Loucy (cell line): ENCODE data around the gene LNP1.
"Not testable (repeated sequence)": the region's sequence is repeated elsewhere in the genome, so short reads cannot be mapped to it uniquely, and the experiment has no call there.

Source experiments
- H2AFZ ChIP-seq: fragments of 200-600 bp; sonication (generic); 2 replicates; pipeline ENCODE4 v1.6.0; 2016; ENCODE audit warnings: antibody characterized with exemption, mild to moderate bottlenecking, low read length, moderate library complexity
- H3F3A ChIP-seq: fragments of 200-600 bp; 2 replicates; pipeline ENCODE4 v1.6.0; 2016; ENCODE audit warnings: antibody characterized with exemption, low read depth, mild to moderate bottlenecking
- H3K27me3 ChIP-seq: fragments of 200-600 bp; sonication (generic); 2 replicates; pipeline ENCODE4 v1.6.1; 2014; ENCODE audit warnings: low read length, mild to moderate bottlenecking; ENCODE audit not compliant: insufficient read depth, poor library complexity, severe bottlenecking
- H3K36me3 ChIP-seq: fragments of 200-600 bp; sonication (generic); 2 replicates; pipeline ENCODE4 v1.6.1; 2016; ENCODE audit warnings: low read length; ENCODE audit not compliant: insufficient read depth
- H3K4me1 ChIP-seq: fragments of 200-600 bp; sonication (generic); 2 replicates; pipeline ENCODE4 v1.5.1; 2014; ENCODE audit warnings: low read length, mild to moderate bottlenecking; ENCODE audit not compliant: insufficient read depth, poor library complexity, severe bottlenecking
- H3K4me2 ChIP-seq: fragments of 200-600 bp; sonication (generic); 2 replicates; pipeline ENCODE4 v1.6.0; 2014; ENCODE audit warnings: antibody characterized with exemption, low read length, low read depth, mild to moderate bottlenecking; ENCODE audit not compliant: poor library complexity, severe bottlenecking
- H3K4me3 ChIP-seq: fragments of 200-600 bp; sonication (generic); 2 replicates; pipeline ENCODE4 v1.5.1; 2014; ENCODE audit warnings: low read length, mild to moderate bottlenecking, mixed read lengths; ENCODE audit not compliant: poor library complexity, severe bottlenecking
- H3K79me2 ChIP-seq: fragments of 200-600 bp; sonication (generic); 2 replicates; pipeline ENCODE4 v1.6.1; 2014; ENCODE audit warnings: low read length; ENCODE audit not compliant: insufficient read depth
- H3K9ac ChIP-seq: fragments of 200-600 bp; sonication (generic); 2 replicates; pipeline ENCODE4 v1.6.0; 2014; ENCODE audit warnings: mild to moderate bottlenecking, low read depth, low read length, moderate library complexity; ENCODE audit not compliant: poor library complexity, severe bottlenecking
- H3K9me2 ChIP-seq: fragments of 200-600 bp; sonication (generic); replicated peaks from 2 replicates; pipeline ENCODE4 v1.6.1; 2016; ENCODE audit warnings: low read depth, low read length, mixed read lengths
- H3K9me3 ChIP-seq: fragments of 200-600 bp; sonication (generic); 2 replicates; pipeline ENCODE4 v1.6.1; 2014; ENCODE audit warnings: mild to moderate bottlenecking, antibody characterized with exemption, low read length, low read depth; ENCODE audit not compliant: insufficient read depth
- H4K20me1 ChIP-seq: fragments of 200-600 bp; sonication (generic); 2 replicates; pipeline ENCODE4 v1.6.0; 2014; ENCODE audit warnings: antibody characterized with exemption, low read length, mild to moderate bottlenecking; ENCODE audit not compliant: insufficient read depth, poor library complexity, severe bottlenecking
- EZH2phosphoT487 ChIP-seq: fragments of 200-600 bp; IDR thresholded peaks from 2 replicates; pipeline ENCODE4 v1.6.1; 2018; ENCODE audit warnings: antibody characterized with exemption, mild to moderate bottlenecking, moderate library complexity, borderline replicate concordance
- TF ChIP-seq, protein P1 (sequence below): fragments of 200-600 bp; sonication (generic); conservative IDR thresholded peaks from 2 replicates; pipeline ENCODE4 v1.5.1; 2014; ENCODE audit warnings: mild to moderate bottlenecking, antibody characterized with exemption, low read length

The LNP1 gene

DNA sequence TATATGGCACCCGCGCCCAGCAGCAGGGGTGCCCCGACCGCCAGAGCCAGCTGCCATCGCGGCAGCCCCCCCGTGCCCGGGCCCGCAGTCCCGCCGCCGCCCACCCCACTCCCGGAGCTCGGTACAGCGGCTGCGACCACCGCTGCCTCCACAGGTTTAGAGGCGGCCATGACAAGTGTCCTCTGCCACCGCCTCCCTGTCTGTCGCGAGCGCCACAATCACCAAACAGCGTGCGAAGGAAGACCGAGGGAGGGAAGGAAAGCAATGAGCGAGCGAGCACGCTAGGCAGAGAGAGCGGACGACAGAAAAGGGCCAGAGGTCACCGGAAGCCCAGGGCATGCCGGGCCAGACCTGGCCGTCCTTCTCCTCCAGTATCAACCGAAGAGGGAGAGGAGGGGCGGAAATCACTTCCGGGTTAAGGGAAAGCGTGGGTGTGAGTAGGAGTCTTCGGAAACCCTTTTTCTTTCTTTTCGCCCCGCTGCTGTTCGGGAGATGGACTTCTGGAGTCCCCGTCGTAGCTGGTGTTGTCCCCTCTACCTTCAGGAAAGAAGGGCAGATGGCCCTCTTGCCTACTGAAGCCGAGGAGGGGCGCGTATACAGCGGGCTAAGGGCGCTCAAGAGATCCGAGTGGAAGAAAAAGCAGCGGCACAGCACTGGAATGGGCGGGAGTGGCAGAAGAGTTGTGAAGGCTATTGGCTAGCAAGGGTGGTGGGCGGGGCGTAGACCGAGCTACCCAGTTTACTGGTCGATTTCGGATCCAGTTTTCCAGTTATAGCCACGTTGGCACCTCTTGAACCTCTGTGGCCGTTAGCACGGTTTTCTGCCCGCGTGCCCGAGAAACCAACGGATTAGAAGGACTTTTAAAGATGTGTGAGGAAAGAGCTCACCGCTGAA lies at the start of gene LNP1, which contains the start of gene TOMM70:
TSS of gene LNP1 (plus strand) at position 760 of the 894 bp plus-strand sequence. CDS start 28,191 bp downstream, outside the sequence.
TSS of gene TOMM70 (minus strand) at position 310 of the 894 bp plus-strand sequence. CDS start at position 170, 140 bp downstream.
- H3K4me2 ChIP-seq: peak within 1 kb of the TSS; percentile 98
- H3K27me3 ChIP-seq: no peaks in the 10 kb centered on the region
- H3K9ac ChIP-seq: peak within 1 kb of the TSS; percentile 95
- peaks cover 45% of the 10 kb centered on the region for H4K20me1 ChIP-seq
- H3K9me2 ChIP-seq: no peaks in the 10 kb centered on the region
- TF ChIP-seq EZH2phosphoT487: no peak
- TF ChIP-seq, protein P1, sequence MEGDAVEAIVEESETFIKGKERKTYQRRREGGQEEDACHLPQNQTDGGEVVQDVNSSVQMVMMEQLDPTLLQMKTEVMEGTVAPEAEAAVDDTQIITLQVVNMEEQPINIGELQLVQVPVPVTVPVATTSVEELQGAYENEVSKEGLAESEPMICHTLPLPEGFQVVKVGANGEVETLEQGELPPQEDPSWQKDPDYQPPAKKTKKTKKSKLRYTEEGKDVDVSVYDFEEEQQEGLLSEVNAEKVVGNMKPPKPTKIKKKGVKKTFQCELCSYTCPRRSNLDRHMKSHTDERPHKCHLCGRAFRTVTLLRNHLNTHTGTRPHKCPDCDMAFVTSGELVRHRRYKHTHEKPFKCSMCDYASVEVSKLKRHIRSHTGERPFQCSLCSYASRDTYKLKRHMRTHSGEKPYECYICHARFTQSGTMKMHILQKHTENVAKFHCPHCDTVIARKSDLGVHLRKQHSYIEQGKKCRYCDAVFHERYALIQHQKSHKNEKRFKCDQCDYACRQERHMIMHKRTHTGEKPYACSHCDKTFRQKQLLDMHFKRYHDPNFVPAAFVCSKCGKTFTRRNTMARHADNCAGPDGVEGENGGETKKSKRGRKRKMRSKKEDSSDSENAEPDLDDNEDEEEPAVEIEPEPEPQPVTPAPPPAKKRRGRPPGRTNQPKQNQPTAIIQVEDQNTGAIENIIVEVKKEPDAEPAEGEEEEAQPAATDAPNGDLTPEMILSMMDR: no peak
- peaks cover 93% of the 10 kb centered on the region for H3K79me2 ChIP-seq
- peaks cover 5% of the 10 kb centered on the region; the same call in 1 of the 2 replicates for H3K9me3 ChIP-seq
- peak within 1 kb of the TSS; percentile 89 for H3K4me3 ChIP-seq
- no peaks in the 10 kb centered on the region for H3K36me3 ChIP-seq
- no peaks in the 10 kb centered on the region for H3F3A ChIP-seq
- peaks cover 53% of the 10 kb centered on the region for H3K4me1 ChIP-seq
- peak within 1 kb of the TSS; percentile 84 for H2AFZ ChIP-seq

- H3K9me2 ChIP-seq, H3K9me3 ChIP-seq, H3K79me2 ChIP-seq, H3K9ac ChIP-seq, H3F3A ChIP-seq, H4K20me1 ChIP-seq, H2AFZ ChIP-seq, H3K4me3 ChIP-seq, H3K27me3 ChIP-seq: not testable (repeated sequence)
- Histone ChIP-seq H3K4me2 (peak overlapping the region; percentile 19), H3K4me1 (peaks cover 13% of the 10 kb centered on the region), H3K36me3 (peaks cover 49% of the 10 kb centered on the region)
Observed at GRCh38 chr3:100351770-100352169, 49.6 kb upstream of the LNP1 start.

DNA sequence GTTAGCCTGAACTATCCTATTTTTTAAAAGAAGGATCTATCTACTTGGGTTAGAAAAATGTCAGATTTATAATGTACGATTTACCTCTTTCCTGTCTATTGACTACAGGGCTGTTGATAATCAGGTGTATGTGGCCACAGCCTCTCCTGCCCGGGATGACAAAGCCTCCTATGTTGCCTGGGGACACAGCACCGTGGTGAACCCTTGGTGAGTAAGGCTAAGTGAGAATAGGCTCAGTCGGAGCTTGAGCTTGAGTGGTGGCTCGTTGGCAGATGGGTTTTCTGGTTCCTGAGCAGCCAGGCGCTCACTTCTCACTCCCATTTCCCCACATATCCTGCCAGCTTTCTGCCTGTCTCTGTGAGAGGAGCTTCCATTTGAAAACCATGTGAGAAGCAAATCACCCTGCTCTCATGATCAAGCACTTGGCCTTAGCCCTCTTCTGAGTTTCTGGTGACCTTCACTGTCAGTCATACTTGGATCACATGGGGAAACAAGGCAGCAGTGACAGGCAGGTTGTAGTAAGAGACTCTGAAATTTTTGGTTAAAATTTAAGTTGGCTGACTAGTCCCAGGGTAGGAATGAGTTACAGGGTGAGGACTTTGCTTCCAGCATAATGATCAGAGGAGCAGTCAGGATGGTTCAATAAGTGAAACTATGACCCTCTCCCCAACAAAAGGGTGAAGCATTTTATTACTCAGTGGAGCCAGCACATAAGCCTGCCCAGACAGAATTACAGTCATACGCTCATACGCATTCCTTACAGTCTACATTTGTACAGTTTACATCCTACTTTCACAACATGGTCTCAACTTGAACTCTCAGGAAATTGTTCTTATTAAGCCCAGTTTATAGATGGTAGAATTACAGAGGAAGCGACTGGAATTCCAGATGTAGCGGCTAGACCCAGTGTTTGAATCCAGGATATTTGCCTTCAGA lies 48.8 kb upstream of the LNP1 start:
- Histone ChIP-seq H3K9me3 (peaks cover 2% of the 10 kb centered on the region; the same call in 1 of the 2 replicates), H3K79me2 (no peaks in the 10 kb centered on the region), H3K9me2 (no peaks in the 10 kb centered on the region), H3K36me3 (peaks cover 49% of the 10 kb centered on the region), H3K4me2 (peak overlapping the region; percentile 19), H2AFZ (no peak overlapping the region), H3K27me3 (no peaks in the 10 kb centered on the region), H3F3A (no peaks in the 10 kb centered on the region), H4K20me1 (no peaks in the 10 kb centered on the region), H3K4me1 (peaks cover 13% of the 10 kb centered on the region), H3K4me3 (no peak overlapping the region), H3K9ac (no peak overlapping the region)
- TF ChIP-seq, protein P1: no peak
- no peak for TF ChIP-seq EZH2phosphoT487
